HG03103 (cell line): Measurements from ENCODE around the gene TNRC6C.

ENCODE experiments used
- ATAC-seq: cut with Tn5 transposase; IDR thresholded peaks from one replicate; pipeline ENCODE4 v1.9.1; 2021; ENCODE audit warnings: low read depth; ENCODE audit not compliant: unreplicated experiment

Gene TNRC6C

GRCh38 chr17:77957857-77958715 lies at the start of gene TNRC6C:
TNRC6C (plus strand) TSS chr17:77958703; CDS start chr17:78004207, 45,504 bp downstream.
- peak; percentile 77 for ATAC-seq

GRCh38 chr17:77909236-77909635 lies 49.3 kb upstream of the TNRC6C start:
- no peak for ATAC-seq

GRCh38 chr17:77909816-77910215 lies 48.7 kb upstream of the TNRC6C start:
- ATAC-seq: no peak

GRCh38 chr17:77914385-77915254 lies 43.9 kb upstream of the TNRC6C start:
- ATAC-seq: no peak

GRCh38 chr17:77915594-77916021 lies 42.9 kb upstream of the TNRC6C start:
- no peak for ATAC-seq

GRCh38 chr17:77916264-77916663 lies 42.2 kb upstream of the TNRC6C start:
- no peak for ATAC-seq

GRCh38 chr17:77916703-77917481 lies 41.6 kb upstream of the TNRC6C start:
- ATAC-seq: no peak

- ATAC-seq: no peak
Observed at GRCh38 chr17:77919276-77919675, 39.2 kb upstream of the TNRC6C start.

- no peak for ATAC-seq
Observed at GRCh38 chr17:77923135-77923534, 35.4 kb upstream of the TNRC6C start.

- no peak for ATAC-seq
Observed at GRCh38 chr17:77923776-77924513, 34.6 kb upstream of the TNRC6C start.

GRCh38 chr17:77924757-77925336 lies 33.7 kb upstream of the TNRC6C start:
- ATAC-seq: no peak

- no peak for ATAC-seq
Observed at GRCh38 chr17:77925831-77926543, 32.5 kb upstream of the TNRC6C start.

- no peak for ATAC-seq
Observed at GRCh38 chr17:77926981-77927380, 31.5 kb upstream of the TNRC6C start.

- ATAC-seq: no peak
Observed at GRCh38 chr17:77927777-77928518, 30.6 kb upstream of the TNRC6C start.

- no peak for ATAC-seq
Observed at GRCh38 chr17:77928519-77929179, 29.9 kb upstream of the TNRC6C start.

- ATAC-seq: no peak
Observed at GRCh38 chr17:77929180-77929564, 29.3 kb upstream of the TNRC6C start.

- no peak for ATAC-seq
Observed at GRCh38 chr17:77929871-77930436, 28.5 kb upstream of the TNRC6C start.
